ENCODE results near the gene AMPH. TPM values are rescaled to one million over a fixed set of nuclear protein-coding genes. Genes with fewer than 3 reads are reported as not detected.

AMPH gene
- total RNA-seq, 3 donors from 2014 or later (not counting 1 experiment from before 2014, with no cell fraction given) = 0.18 TPM; not detected in 2

- ATAC-seq = no peak
- Histone ChIP-seq H3K9me3 (ENCODE audit: control insufficient read depth, insufficient read depth, low read length) (no peaks in the 10 kb centered on the region), H3K4me1 (ENCODE audit: control insufficient read depth, insufficient read depth, low read length) (no peaks in the 10 kb centered on the region), H3K27ac (ENCODE audit: low read length) (no peak overlapping the region), H3K27me3 (ENCODE audit: control insufficient read depth, insufficient read depth, low read length) (no peaks in the 10 kb centered on the region), H3K36me3 (ENCODE audit: control insufficient read depth, insufficient read depth, low read length) (no peaks in the 10 kb centered on the region), H3K4me3 (ENCODE audit: low read length) (no peak overlapping the region)
- H3K27ac Mint-ChIP-seq = no peak overlapping the region
- intact Hi-C loops (cut with micrococcal nuclease) = no loop called here
- H3K4me3 Mint-ChIP-seq = no peak overlapping the region
- no peaks in the 10 kb centered on the region for H3K36me3 Mint-ChIP-seq
- H3K9me3 Mint-ChIP-seq = no peaks in the 10 kb centered on the region
- H3K4me1 Mint-ChIP-seq = peaks cover 0 to 6% of the 10 kb centered on the region in 2 donors
- no peak for DNase-seq
- TF ChIP-seq CTCF (IDR thresholded peaks at IDR 0.05) = no peak
- H3K27me3 Mint-ChIP-seq (ENCODE audit: low read depth in 2 of 2) = peaks cover 14 to 42% of the 10 kb centered on the region in 2 donors
- 100% methylated on average over 1 of the region's 1 CpG for WGBS (ENCODE audit: insufficient coverage)
Measured at GRCh38 chr7:38506004-38506403, 125.2 kb downstream of the AMPH start.

GRCh38 chr7:38504684-38505083 is 126.5 kb downstream of the AMPH start:
- TF ChIP-seq CTCF (IDR thresholded peaks at IDR 0.05) = no peak

GRCh38 chr7:38502848-38503247 is 128.3 kb downstream of the AMPH start:
- Mint-ChIP-seq H3K4me3 (no peak overlapping the region), H3K27ac (no peak overlapping the region), H3K4me1 (no peaks in the 10 kb centered on the region), H3K9me3 (no peaks in the 10 kb centered on the region), H3K36me3 (no peaks in the 10 kb centered on the region), H3K27me3 (ENCODE audit: low read depth in 2 of 2) (peaks cover 26 to 58% of the 10 kb centered on the region in 2 donors)
- Histone ChIP-seq H3K27me3 (ENCODE audit: control insufficient read depth, insufficient read depth, low read length) (no peaks in the 10 kb centered on the region), H3K27ac (ENCODE audit: low read length) (no peak overlapping the region), H3K36me3 (ENCODE audit: control insufficient read depth, insufficient read depth, low read length) (no peaks in the 10 kb centered on the region), H3K4me1 (ENCODE audit: control insufficient read depth, insufficient read depth, low read length) (no peaks in the 10 kb centered on the region), H3K4me3 (ENCODE audit: low read length) (no peak overlapping the region), H3K9me3 (ENCODE audit: control insufficient read depth, insufficient read depth, low read length) (no peaks in the 10 kb centered on the region)
- no peak for DNase-seq
- TF ChIP-seq CTCF (IDR thresholded peaks at IDR 0.05) = no peak
- 86% methylated on average over 5 of the region's 6 CpGs for WGBS (ENCODE audit: insufficient coverage)
- ATAC-seq = no peak
- intact Hi-C loops (cut with micrococcal nuclease) = no loop called here

More at GRCh38 chr7:38504684-38505083, 126.5 kb downstream of the AMPH start:
- intact Hi-C loops (cut with micrococcal nuclease) = no loop called here
- Mint-ChIP-seq H3K36me3 (no peaks in the 10 kb centered on the region), H3K4me1 (peaks cover 0 to under 1% of the 10 kb centered on the region in 2 donors), H3K9me3 (no peaks in the 10 kb centered on the region), H3K4me3 (no peak overlapping the region), H3K27me3 (ENCODE audit: low read depth in 2 of 2) (peaks cover 17 to 52% of the 10 kb centered on the region in 2 donors), H3K27ac (no peak overlapping the region)
- H3K36me3 ChIP-seq (ENCODE audit: control insufficient read depth, insufficient read depth, low read length) = no peaks in the 10 kb centered on the region
- H3K4me3 ChIP-seq (ENCODE audit: low read length) = no peak overlapping the region
- H3K27ac ChIP-seq (ENCODE audit: low read length) = no peak overlapping the region
- H3K27me3 ChIP-seq (ENCODE audit: control insufficient read depth, insufficient read depth, low read length) = no peaks in the 10 kb centered on the region
- no peaks in the 10 kb centered on the region for H3K4me1 ChIP-seq (ENCODE audit: control insufficient read depth, insufficient read depth, low read length)
- 76% methylated on average over 2 of the region's 2 CpGs for WGBS (ENCODE audit: insufficient coverage)
- no peak for ATAC-seq
- no peaks in the 10 kb centered on the region for H3K9me3 ChIP-seq (ENCODE audit: control insufficient read depth, insufficient read depth, low read length)
- DNase-seq = no peak

GRCh38 chr7:38502289-38502688 is 128.9 kb downstream of the AMPH start:
- Histone ChIP-seq H3K9me3 (ENCODE audit: control insufficient read depth, insufficient read depth, low read length) (no peaks in the 10 kb centered on the region), H3K27me3 (ENCODE audit: control insufficient read depth, insufficient read depth, low read length) (no peaks in the 10 kb centered on the region), H3K4me3 (ENCODE audit: low read length) (no peak overlapping the region), H3K27ac (ENCODE audit: low read length) (no peak overlapping the region), H3K36me3 (ENCODE audit: control insufficient read depth, insufficient read depth, low read length) (no peaks in the 10 kb centered on the region), H3K4me1 (ENCODE audit: control insufficient read depth, insufficient read depth, low read length) (no peaks in the 10 kb centered on the region)
- Mint-ChIP-seq H3K27ac (no peak overlapping the region), H3K36me3 (no peaks in the 10 kb centered on the region), H3K4me3 (no peak overlapping the region), H3K9me3 (no peaks in the 10 kb centered on the region), H3K27me3 (ENCODE audit: low read depth in 2 of 2) (peaks cover 27 to 64% of the 10 kb centered on the region in 2 donors), H3K4me1 (no peaks in the 10 kb centered on the region)
- WGBS (ENCODE audit: insufficient coverage) = 84% methylated on average over 4 of the region's 4 CpGs
- DNase-seq (no peak), ATAC-seq (no peak)
- intact Hi-C loops (cut with micrococcal nuclease) = no loop called here
- TF ChIP-seq CTCF (IDR thresholded peaks at IDR 0.05) = no peak

Data from natural killer cell (primary cell).